Activated B cell treated with CpG ODN at 0.5 μM for 24 hours (primary cell): Measurements from ENCODE around the gene PFKM. TPM values are rescaled to one million over a fixed set of nuclear protein-coding genes. Genes with fewer than 3 reads are reported as not detected.

Experiments used
- ATAC-seq: fragments of 200-7000 bp; cut with Tn5 transposase; one replicate; pipeline ENCODE4 v1.10.0; 2021; ENCODE audit warnings: low read depth, mild to moderate bottlenecking, moderate library complexity
- CTCF ChIA-PET: fragments of 350-600 bp; sonication (Branson Sonifier 250); formaldehyde crosslinking; loops from one replicate; lab custom pipeline; 2021; ENCODE audit warnings: antibody characterized with exemption; lab: Charles Lee
- POLR2A ChIA-PET: fragments of 350-600 bp; sonication (Branson Sonifier 250); formaldehyde crosslinking; loops from one replicate; lab custom pipeline; 2021; ENCODE audit warnings: antibody characterized with exemption; lab: Charles Lee
- DNase-seq: peaks from one replicate; pipeline ENCODE4 v3.0.0; 2022
- H3K27ac Mint-ChIP-seq: one replicate; pipeline ENCODE4 v1.8.0; 2020; ENCODE audit warnings: mixed read lengths
- H3K27me3 Mint-ChIP-seq: one replicate; pipeline ENCODE4 v1.8.0; 2021; ENCODE audit warnings: mixed read lengths
- H3K36me3 Mint-ChIP-seq: one replicate; pipeline ENCODE4 v1.8.0; 2021; ENCODE audit warnings: low read depth, mixed read lengths
- H3K4me1 Mint-ChIP-seq: one replicate; pipeline ENCODE4 v1.8.0; 2021; ENCODE audit warnings: mixed read lengths
- H3K4me3 Mint-ChIP-seq: one replicate; pipeline ENCODE4 v1.8.0; 2020; ENCODE audit warnings: mild to moderate bottlenecking, mixed read lengths
- H3K9me3 Mint-ChIP-seq: one replicate; pipeline ENCODE4 v1.8.0; 2020; ENCODE audit warnings: mixed read lengths
- intact Hi-C: fragments of 100-400 bp; cut with micrococcal nuclease; formaldehyde crosslinking; loops from one replicate; pipeline ENCODE4 v1.15.1; 2024
- total RNA-seq: library from RNA; stranded (reverse); gene quantifications from 2 replicates; pipeline ENCODE4 v1.2.3, GENCODE V29; 2022
- TF ChIP-seq, protein P1 (sequence below): fragments of 200-600 bp; IDR thresholded peaks from one replicate; pipeline ENCODE4 v1.8.0; 2022; ENCODE audit warnings: antibody characterized with exemption, mild to moderate bottlenecking

PFKM gene
- total RNA-seq, 1 donor from 2014 or later, result 49.2 TPM

DNA sequence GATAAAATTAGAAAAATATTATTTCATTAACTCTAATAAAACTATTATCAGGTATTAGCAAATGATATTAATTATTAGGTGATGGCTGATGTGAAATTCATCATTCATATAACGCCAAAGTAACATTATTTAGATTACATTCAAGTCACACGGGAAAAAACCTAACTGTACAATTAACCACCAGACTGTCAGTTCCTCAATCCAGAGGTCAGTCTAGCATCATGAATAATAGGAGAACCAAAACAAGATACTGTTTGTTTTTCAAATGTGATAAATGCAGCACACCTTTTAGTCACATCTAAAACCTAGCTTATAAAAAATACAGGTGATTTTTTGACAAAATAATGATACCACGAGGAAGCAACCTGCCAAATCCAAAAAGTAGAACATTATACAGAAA, 32.8 kb upstream of the PFKM start:
- Mint-ChIP-seq H3K9me3 (no peaks in the 10 kb centered on the region), H3K27me3 (no peaks in the 10 kb centered on the region), H3K36me3 (peaks cover 74% of the 10 kb centered on the region), H3K4me3 (no peak overlapping the region), H3K27ac (no peak overlapping the region), H3K4me1 (peaks cover 18% of the 10 kb centered on the region)
- TF ChIP-seq, protein P1, sequence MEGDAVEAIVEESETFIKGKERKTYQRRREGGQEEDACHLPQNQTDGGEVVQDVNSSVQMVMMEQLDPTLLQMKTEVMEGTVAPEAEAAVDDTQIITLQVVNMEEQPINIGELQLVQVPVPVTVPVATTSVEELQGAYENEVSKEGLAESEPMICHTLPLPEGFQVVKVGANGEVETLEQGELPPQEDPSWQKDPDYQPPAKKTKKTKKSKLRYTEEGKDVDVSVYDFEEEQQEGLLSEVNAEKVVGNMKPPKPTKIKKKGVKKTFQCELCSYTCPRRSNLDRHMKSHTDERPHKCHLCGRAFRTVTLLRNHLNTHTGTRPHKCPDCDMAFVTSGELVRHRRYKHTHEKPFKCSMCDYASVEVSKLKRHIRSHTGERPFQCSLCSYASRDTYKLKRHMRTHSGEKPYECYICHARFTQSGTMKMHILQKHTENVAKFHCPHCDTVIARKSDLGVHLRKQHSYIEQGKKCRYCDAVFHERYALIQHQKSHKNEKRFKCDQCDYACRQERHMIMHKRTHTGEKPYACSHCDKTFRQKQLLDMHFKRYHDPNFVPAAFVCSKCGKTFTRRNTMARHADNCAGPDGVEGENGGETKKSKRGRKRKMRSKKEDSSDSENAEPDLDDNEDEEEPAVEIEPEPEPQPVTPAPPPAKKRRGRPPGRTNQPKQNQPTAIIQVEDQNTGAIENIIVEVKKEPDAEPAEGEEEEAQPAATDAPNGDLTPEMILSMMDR, result no peak
- POLR2A ChIA-PET, result no interaction called here
- DNase-seq, result no peak
- intact Hi-C loops, result no loop called here
- CTCF ChIA-PET, result interaction anchor here (0.8 kb wide), 1 partner anchor 78 kb away, joined by 3 read pairs; no protein-coding TSS in a partner anchor
- no peak for ATAC-seq

DNA sequence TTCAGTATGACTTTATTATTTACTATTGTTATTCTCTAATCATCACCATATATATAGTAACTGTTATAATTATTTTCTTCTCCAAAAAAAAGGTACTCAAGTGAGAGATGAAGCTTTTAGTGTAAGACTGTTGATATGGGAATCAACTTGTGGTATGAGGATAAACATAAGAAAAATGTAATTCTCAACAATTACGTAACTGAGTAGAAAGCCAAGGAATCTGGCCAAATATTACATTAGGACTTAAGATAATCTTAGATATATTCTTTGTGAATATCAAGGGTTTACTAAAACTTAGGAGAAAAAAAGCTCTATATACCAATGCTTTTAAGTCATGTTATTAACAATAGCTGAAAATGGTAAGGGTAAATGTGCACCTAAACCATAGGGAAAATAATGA, 26.6 kb upstream of the PFKM start:
- H3K36me3 Mint-ChIP-seq, result peaks cover 66% of the 10 kb centered on the region
- POLR2A ChIA-PET, result interaction anchor here (0.7 kb wide), 1 partner anchor 55 kb away, joined by 6 read pairs; no protein-coding TSS in a partner anchor
- no peak overlapping the region for H3K4me3 Mint-ChIP-seq
- H3K9me3 Mint-ChIP-seq, result no peaks in the 10 kb centered on the region
- no peaks in the 10 kb centered on the region for H3K27me3 Mint-ChIP-seq
- TF ChIP-seq, protein P1, result no peak
- ATAC-seq, result no peak
- CTCF ChIA-PET, result no interaction called here
- H3K4me1 Mint-ChIP-seq, result peaks cover 7% of the 10 kb centered on the region
- intact Hi-C loops, result no loop called here
- H3K27ac Mint-ChIP-seq, result no peak overlapping the region
- DNase-seq, result no peak

DNA sequence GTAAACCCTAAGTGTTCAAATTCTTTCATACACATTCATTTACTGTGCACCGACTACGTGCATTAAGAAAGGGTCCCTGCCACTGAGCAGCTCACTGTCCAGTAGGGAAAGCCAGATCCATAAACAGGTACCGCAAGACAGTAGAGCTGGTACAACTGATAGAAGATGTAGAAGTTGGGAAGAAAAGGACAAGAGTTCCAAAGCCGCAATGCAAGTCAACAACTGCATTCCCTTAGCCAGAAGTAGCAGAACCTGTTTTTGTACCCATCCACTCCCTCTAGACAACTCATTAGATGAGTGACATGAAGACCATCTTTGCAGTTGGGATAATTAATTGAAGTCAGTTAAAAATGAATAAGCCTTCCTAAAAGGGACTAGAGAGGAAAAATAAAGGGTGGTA, 14.6 kb upstream of the PFKM start:
- ChIA-PET CTCF (interaction anchor here (1.3 kb wide), 1 partner anchor 53 kb away, joined by 3 read pairs; the partner anchor contains the start of gene ASB8), POLR2A (interaction anchor here (1.0 to 2.8 kb wide), 8 partner anchors 15 to 578 kb away, joined by 3 to 61 read pairs (median 6); partner anchors contain the start of genes ASB8, CCDC184, KANSL2 and PFKM)
- H3K27me3 Mint-ChIP-seq, result no peaks in the 10 kb centered on the region
- no peak for ATAC-seq
- H3K27ac Mint-ChIP-seq, result peak overlapping the region; percentile 98
- H3K4me3 Mint-ChIP-seq, result peak overlapping the region; percentile 95
- peaks cover 49% of the 10 kb centered on the region for H3K4me1 Mint-ChIP-seq
- peaks cover 21% of the 10 kb centered on the region for H3K36me3 Mint-ChIP-seq
- intact Hi-C loops, result loop anchor here (2.0 kb wide), 1 partner anchor 60 kb away; no protein-coding TSS in a partner anchor
- H3K9me3 Mint-ChIP-seq, result no peaks in the 10 kb centered on the region
- no peak for DNase-seq
- TF ChIP-seq, protein P1, result no peak

DNA sequence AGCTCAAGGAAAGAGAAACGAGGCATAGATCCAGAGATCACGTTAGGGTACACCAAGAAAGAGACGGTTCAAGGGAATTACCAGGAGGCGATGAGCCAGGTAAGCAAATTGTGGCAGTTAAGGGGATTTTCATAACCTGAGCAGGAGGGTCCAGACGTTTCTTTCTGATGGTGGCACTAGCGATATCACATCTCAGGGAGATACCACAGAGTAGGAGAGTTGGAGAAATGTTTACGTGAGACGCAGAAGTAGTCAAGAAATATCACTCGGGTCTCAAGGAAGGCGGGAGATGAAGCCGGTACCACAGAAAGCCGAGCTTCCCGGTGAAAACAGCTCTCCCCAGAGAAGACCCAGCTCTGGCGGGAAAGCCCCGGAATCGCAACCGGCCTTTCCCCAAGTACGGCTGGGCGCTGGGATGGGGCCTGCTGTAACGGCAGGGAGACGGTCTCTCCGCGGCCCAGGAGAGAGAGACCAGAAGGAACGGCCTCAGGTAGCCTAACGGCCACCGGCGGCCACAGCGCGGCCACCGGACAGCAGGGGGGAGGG, 13.8 kb upstream of the PFKM start:
- CTCF ChIA-PET, result interaction anchor here (1.3 kb wide), 1 partner anchor 52 kb away, joined by 3 read pairs; the partner anchor contains the start of gene ASB8
- Mint-ChIP-seq H3K36me3 (peaks cover 16% of the 10 kb centered on the region), H3K9me3 (no peaks in the 10 kb centered on the region), H3K4me1 (peaks cover 49% of the 10 kb centered on the region), H3K4me3 (peak overlapping the region; percentile 95), H3K27ac (peak overlapping the region; percentile 98), H3K27me3 (no peaks in the 10 kb centered on the region)
- POLR2A ChIA-PET, result interaction anchor here (0.6 to 2.8 kb wide), 16 partner anchors 12 to 577 kb away, joined by 3 to 61 read pairs (median 4); partner anchors contain the start of genes ASB8, CCDC184, KANSL2 and PFKM
- ATAC-seq (peak; percentile 46), DNase-seq (no peak)
- intact Hi-C loops, result loop anchor here (1.0 to 5.0 kb wide), 3 partner anchors 59 to 143 kb away; partner anchors contain the start of gene TMEM106C
- TF ChIP-seq, protein P1, result no peak
